ENCODE results near the gene CEP128. TPM values are rescaled to one million over a fixed set of nuclear protein-coding genes. Genes with fewer than 3 reads are reported as not detected.

Gene CEP128
- total and polyA plus RNA-seq, 2 experiments from 2014 or later, result 7.3 to 14.3 TPM

DNA sequence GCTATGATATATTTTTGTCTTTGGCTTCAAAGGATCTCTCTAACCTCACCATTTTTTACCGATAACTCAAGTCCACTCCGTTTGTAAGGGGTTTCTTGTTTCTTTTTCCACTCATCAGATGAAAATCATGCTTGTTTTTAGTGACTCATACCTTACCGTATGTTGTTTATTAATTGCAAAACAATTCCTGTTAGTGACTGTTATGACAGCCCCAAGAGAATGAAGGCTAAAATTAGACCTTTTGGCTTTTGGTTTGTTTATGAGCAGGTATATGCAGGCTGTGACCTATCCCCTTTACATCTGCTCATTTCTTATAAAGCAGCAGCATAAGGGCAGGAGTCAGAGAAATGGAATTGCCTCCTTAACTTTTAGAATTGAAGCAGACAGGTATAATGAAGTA lies 319.8 kb downstream of the CEP128 start:
- Histone ChIP-seq H3K27me3 (no peaks in the 10 kb centered on the region), H3K36me3 (no peaks in the 10 kb centered on the region), H3K9me3 (ENCODE audit: low read depth) (no peaks in the 10 kb centered on the region), H3K4me1 (ENCODE audit: low read depth) (no peaks in the 10 kb centered on the region), H3K27ac (no peak overlapping the region), H3K4me3 (no peak overlapping the region)
- peak in 1 of 2 donors; percentile 64 for DNase-seq (ENCODE audit: low read depth in 1 of 2, low spot score in 1 of 2)
- TF ChIP-seq, protein P1, sequence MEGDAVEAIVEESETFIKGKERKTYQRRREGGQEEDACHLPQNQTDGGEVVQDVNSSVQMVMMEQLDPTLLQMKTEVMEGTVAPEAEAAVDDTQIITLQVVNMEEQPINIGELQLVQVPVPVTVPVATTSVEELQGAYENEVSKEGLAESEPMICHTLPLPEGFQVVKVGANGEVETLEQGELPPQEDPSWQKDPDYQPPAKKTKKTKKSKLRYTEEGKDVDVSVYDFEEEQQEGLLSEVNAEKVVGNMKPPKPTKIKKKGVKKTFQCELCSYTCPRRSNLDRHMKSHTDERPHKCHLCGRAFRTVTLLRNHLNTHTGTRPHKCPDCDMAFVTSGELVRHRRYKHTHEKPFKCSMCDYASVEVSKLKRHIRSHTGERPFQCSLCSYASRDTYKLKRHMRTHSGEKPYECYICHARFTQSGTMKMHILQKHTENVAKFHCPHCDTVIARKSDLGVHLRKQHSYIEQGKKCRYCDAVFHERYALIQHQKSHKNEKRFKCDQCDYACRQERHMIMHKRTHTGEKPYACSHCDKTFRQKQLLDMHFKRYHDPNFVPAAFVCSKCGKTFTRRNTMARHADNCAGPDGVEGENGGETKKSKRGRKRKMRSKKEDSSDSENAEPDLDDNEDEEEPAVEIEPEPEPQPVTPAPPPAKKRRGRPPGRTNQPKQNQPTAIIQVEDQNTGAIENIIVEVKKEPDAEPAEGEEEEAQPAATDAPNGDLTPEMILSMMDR (IDR thresholded peaks at IDR 0.05; ENCODE audit: low read depth, low read length), result no peak

DNA sequence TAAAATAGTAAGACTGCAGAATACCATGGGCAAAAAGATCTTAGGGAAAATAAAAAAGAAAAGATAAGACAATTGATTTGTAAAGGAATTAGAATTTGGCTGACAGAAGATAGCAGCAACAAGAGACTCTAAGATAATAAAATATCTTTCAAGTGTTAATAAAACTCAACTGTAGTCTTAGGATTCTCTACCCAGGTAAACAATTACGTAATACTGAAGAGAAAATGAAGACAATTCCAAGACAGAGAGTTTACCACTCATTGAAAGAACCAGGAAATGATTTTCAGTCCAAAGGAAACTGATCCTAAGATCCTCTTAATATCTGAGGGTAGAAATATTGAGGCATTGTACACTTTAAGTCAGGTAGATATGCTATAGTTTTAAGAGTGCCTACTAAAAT lies 321.1 kb downstream of the CEP128 start:
- H3K27ac ChIP-seq, result no peak overlapping the region
- no peaks in the 10 kb centered on the region for H3K27me3 ChIP-seq
- TF ChIP-seq, protein P1 (IDR thresholded peaks at IDR 0.05; ENCODE audit: low read depth, low read length), result no peak

DNA sequence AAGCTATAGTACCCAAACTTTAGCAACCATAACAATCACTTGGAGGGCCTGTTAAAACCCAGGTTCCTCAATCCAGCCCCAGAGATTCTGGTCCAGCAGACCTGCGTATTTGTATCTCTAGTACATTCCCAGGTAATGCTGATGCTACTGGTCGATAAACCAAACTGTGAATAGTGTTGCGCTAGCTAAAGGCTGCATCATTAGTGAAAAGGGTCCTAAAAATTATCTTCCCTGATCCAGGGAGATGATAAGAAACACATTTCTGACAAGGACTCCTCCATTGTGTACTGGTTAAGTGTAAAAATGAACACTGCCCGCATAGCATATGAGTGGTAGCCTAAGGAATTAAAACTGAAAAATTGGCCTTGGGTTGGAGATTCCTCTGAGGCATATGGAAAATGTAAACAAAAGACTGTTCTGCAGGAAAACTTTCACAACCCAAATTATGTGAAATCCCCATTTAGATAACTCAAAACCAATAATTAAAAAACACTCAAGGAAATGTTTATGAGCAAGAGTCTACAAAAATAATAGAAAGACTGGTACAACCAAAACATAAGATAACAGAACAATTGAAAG lies 322.7 kb downstream of the CEP128 start:
- no peaks in the 10 kb centered on the region for H3K9me3 ChIP-seq (ENCODE audit: low read depth)
- no peak for DNase-seq (ENCODE audit: low read depth in 1 of 2, low spot score in 1 of 2)
- H3K27me3 ChIP-seq, result no peaks in the 10 kb centered on the region
- TF ChIP-seq, protein P1 (IDR thresholded peaks at IDR 0.05; ENCODE audit: low read depth, low read length), result no peak
- H3K4me3 ChIP-seq, result no peak overlapping the region
- no peak overlapping the region for H3K27ac ChIP-seq
- no peaks in the 10 kb centered on the region for H3K4me1 ChIP-seq (ENCODE audit: low read depth)
- H3K36me3 ChIP-seq, result no peaks in the 10 kb centered on the region

More for the DNA sequence above, 321.1 kb downstream of the CEP128 start:
- DNase-seq (ENCODE audit: low read depth in 1 of 2, low spot score in 1 of 2), result no peak
- no peaks in the 10 kb centered on the region for H3K9me3 ChIP-seq (ENCODE audit: low read depth)
- H3K4me1 ChIP-seq (ENCODE audit: low read depth), result no peaks in the 10 kb centered on the region
- no peak overlapping the region for H3K4me3 ChIP-seq
- H3K36me3 ChIP-seq, result no peaks in the 10 kb centered on the region

DNA sequence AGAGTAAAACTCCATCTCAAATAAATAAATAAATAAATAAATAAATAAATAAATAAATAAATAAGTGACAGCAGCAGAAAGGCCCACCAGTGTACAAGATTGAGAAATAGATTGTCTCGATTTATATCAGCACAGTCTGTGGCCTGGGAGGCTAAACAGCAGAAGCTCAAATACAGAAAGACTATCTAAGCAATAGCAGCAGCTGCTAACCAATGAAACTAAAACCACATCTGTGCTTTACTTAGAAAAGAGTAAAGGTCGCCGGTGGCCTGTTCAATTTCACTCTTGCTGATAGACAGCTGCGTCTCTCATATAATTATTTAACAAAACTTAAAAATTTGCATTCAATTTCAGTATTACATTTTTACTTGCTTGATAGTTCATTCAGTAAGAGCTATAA lies 325.7 kb downstream of the CEP128 start:
- no peak overlapping the region for H3K4me3 ChIP-seq
- DNase-seq (ENCODE audit: low read depth in 1 of 2, low spot score in 1 of 2), result no peak
- TF ChIP-seq, protein P1 (IDR thresholded peaks at IDR 0.05; ENCODE audit: low read depth, low read length), result no peak
- H3K9me3 ChIP-seq (ENCODE audit: low read depth), result no peaks in the 10 kb centered on the region
- H3K4me1 ChIP-seq (ENCODE audit: low read depth), result no peaks in the 10 kb centered on the region
- no peaks in the 10 kb centered on the region for H3K36me3 ChIP-seq
- H3K27me3 ChIP-seq, result no peaks in the 10 kb centered on the region
- no peak overlapping the region for H3K27ac ChIP-seq

DNA sequence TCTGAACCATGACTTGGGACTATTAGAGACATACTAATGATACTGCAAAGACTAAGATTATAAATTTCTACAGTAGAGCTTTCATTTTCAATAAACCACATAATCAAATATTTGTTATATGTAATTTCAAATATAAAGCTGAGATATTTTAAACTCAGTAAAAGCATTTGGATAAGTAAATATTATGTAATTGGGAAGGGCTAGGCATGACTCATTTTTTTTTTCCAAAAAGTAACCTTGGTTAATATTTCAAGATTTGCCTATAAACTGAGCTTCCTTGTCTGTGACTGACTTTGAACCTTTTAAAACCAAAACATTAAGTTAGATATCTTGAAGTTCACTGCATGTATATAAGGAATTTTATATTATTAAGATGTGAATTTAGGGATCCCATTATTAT lies 332.5 kb downstream of the CEP128 start:
- no peaks in the 10 kb centered on the region for H3K9me3 ChIP-seq (ENCODE audit: low read depth)
- H3K4me3 ChIP-seq, result no peak overlapping the region
- TF ChIP-seq, protein P1 (IDR thresholded peaks at IDR 0.05; ENCODE audit: low read depth, low read length), result no peak
- H3K4me1 ChIP-seq (ENCODE audit: low read depth), result peaks cover 13% of the 10 kb centered on the region
- no peak for DNase-seq (ENCODE audit: low read depth in 1 of 2, low spot score in 1 of 2)
- no peaks in the 10 kb centered on the region for H3K36me3 ChIP-seq
- no peak overlapping the region for H3K27ac ChIP-seq
- H3K27me3 ChIP-seq, result no peaks in the 10 kb centered on the region
